ENCODE results near the gene BICDL1.
"Not testable (repeated sequence)": the region's sequence is repeated elsewhere in the genome, so short reads cannot be mapped to it uniquely, and the experiment has no call there.

The BICDL1 gene

GRCh38 chr12:119988472-119989360 is at the start of gene BICDL1:
BICDL1 (plus strand) TSS chr12:119989236; CDS start chr12:119989869, 633 bp downstream.
- peak; percentile 97 to 98 for DNase-seq

GRCh38 chr12:119940897-119941296 is 48.1 kb upstream of the BICDL1 start:
- DNase-seq, result no peak

- DNase-seq, result no peak
Observed at GRCh38 chr12:119942386-119942785, 46.6 kb upstream of the BICDL1 start.

- no peak for DNase-seq
Observed at GRCh38 chr12:119946213-119946612, 42.8 kb upstream of the BICDL1 start.

GRCh38 chr12:119949145-119949544 is 39.9 kb upstream of the BICDL1 start:
- no peak for DNase-seq

GRCh38 chr12:119949594-119949993 is 39.4 kb upstream of the BICDL1 start:
- DNase-seq, result no peak

GRCh38 chr12:119956047-119956446 is 33.0 kb upstream of the BICDL1 start:
- DNase-seq, result no peak

- DNase-seq, result no peak
Observed at GRCh38 chr12:119957135-119957534, 31.9 kb upstream of the BICDL1 start.

- no peak for DNase-seq
Observed at GRCh38 chr12:119959435-119959834, 29.6 kb upstream of the BICDL1 start.

GRCh38 chr12:119964123-119964522 is 24.9 kb upstream of the BICDL1 start:
- DNase-seq, result no peak

- no peak for DNase-seq
Observed at GRCh38 chr12:119964929-119965328, 24.1 kb upstream of the BICDL1 start.

- DNase-seq, result no peak
Observed at GRCh38 chr12:119980242-119980641, 8.8 kb upstream of the BICDL1 start.

- not testable (repeated sequence) for DNase-seq
Observed at GRCh38 chr12:119980702-119981101, 8.3 kb upstream of the BICDL1 start.

- DNase-seq, result no peak
Observed at GRCh38 chr12:119989361-119989730, 310 bp downstream of the BICDL1 start.

- peak; percentile 61 to 81 for DNase-seq
Observed at GRCh38 chr12:119989731-119990381, 820 bp downstream of the BICDL1 start.

- peak in 1 of 2 donors; percentile 26 for DNase-seq
Observed at GRCh38 chr12:119990382-119990874, 1.4 kb downstream of the BICDL1 start.

- DNase-seq, result no peak
Observed at GRCh38 chr12:119992129-119992705, 3.2 kb downstream of the BICDL1 start.

- no peak for DNase-seq
Observed at GRCh38 chr12:119994892-119995658, 6.0 kb downstream of the BICDL1 start.

GRCh38 chr12:119996417-119996816 is 7.4 kb downstream of the BICDL1 start:
- DNase-seq, result no peak

- no peak for DNase-seq
Observed at GRCh38 chr12:119998471-119999245, 9.6 kb downstream of the BICDL1 start.

- DNase-seq, result no peak
Observed at GRCh38 chr12:120000556-120000955, 11.5 kb downstream of the BICDL1 start.

Data from CD4-positive, alpha-beta T cell treated with Interferon alpha-2 for 1 hour (primary cell).